CD14-positive monocyte (primary cell): ENCODE data around the gene GPR37. TPM values are rescaled to one million over a fixed set of nuclear protein-coding genes. Genes with fewer than 3 reads are reported as not detected.

Experiments
- DNase-seq, 3 donors: peaks; one replicate each; pipeline ENCODE4 v3.0.0-alpha.2; 2011 to 2022
- H2AFZ ChIP-seq: 2 replicates; pipeline ENCODE4 v1.6.0; 2012; ENCODE audit warnings: mild to moderate bottlenecking, low read depth, low read length, inconsistent platforms; ENCODE audit not compliant: insufficient read depth, poor library complexity, severe bottlenecking
- H3K27ac ChIP-seq, 2 donors: 1 replicate in 1 of 2; 2 replicates in 1 of 2; pipeline ENCODE4 v1.5.1; 2012 to 2013; ENCODE audit warnings: low read length in 2 of 2, control low read depth in 1 of 2, inconsistent platforms in 1 of 2, low read depth in 1 of 2, mild to moderate bottlenecking in 1 of 2
- H3K27me3 ChIP-seq, 2 donors: one replicate each; pipeline versions ENCODE4 v1.6.0 to v1.6.1; 2011 to 2013; ENCODE audit warnings: low read length in 2 of 2; ENCODE audit not compliant: control insufficient read depth in 2 of 2, insufficient read depth in 2 of 2
- H3K36me3 ChIP-seq, 2 donors: replicated peaks in 1 of 2; 1 replicate in 1 of 2; 2 replicates in 1 of 2; pipeline versions ENCODE4 v1.5.1 to v1.6.1; 2012 to 2013; ENCODE audit warnings: low read length in 2 of 2, control low read depth in 1 of 2, inconsistent platforms in 1 of 2, mild to moderate bottlenecking in 1 of 2; ENCODE audit not compliant: insufficient read depth in 2 of 2, control insufficient read depth in 1 of 2
- H3K4me1 ChIP-seq, 2 donors: 1 replicate in 1 of 2; 2 replicates in 1 of 2; pipeline versions ENCODE4 v1.5.1 to v1.6.1; 2012 to 2013; ENCODE audit warnings: low read length in 2 of 2, control low read depth in 1 of 2, inconsistent platforms in 1 of 2, mild to moderate bottlenecking in 1 of 2, moderate library complexity in 1 of 2; ENCODE audit not compliant: insufficient read depth in 2 of 2, control insufficient read depth in 1 of 2
- H3K4me2 ChIP-seq: replicated peaks from 2 replicates; pipeline ENCODE3; 2012; ENCODE audit warnings: low read length, moderate library complexity, mild to moderate bottlenecking; ENCODE audit not compliant: poor library complexity, severe bottlenecking; ENCODE audit errors: extremely low read depth
- H3K4me3 ChIP-seq, 3 experiments: fragments of 200-600 bp in 1 of 3; sonication (generic) in 1 of 3; replicated peaks in 1 of 3; 1 replicate in 2 of 3; 2 replicates in 1 of 3; pipeline ENCODE4 v1.5.1; 2011 to 2013; ENCODE audit warnings: low read length in 3 of 3, mild to moderate bottlenecking in 3 of 3, control low read depth in 2 of 3, low read depth in 2 of 3, inconsistent platforms in 1 of 3, moderate library complexity in 1 of 3
- H3K79me2 ChIP-seq: 2 replicates; pipeline ENCODE4 v1.6.0; 2012; ENCODE audit warnings: mild to moderate bottlenecking, control low read depth, inconsistent platforms, low read length, moderate library complexity; ENCODE audit not compliant: insufficient read depth
- H3K9ac ChIP-seq: 2 replicates; pipeline ENCODE4 v1.6.0; 2017; ENCODE audit warnings: low read length, mild to moderate bottlenecking; ENCODE audit not compliant: insufficient read depth, poor library complexity, severe bottlenecking
- H3K9me3 ChIP-seq, 2 donors: replicated peaks in 1 of 2; 1 replicate in 1 of 2; 2 replicates in 1 of 2; pipeline versions ENCODE4 v1.5.1 to v1.6.1; 2012 to 2013; ENCODE audit warnings: low read length in 2 of 2, control low read depth in 1 of 2; ENCODE audit not compliant: control insufficient read depth in 1 of 2, insufficient read depth in 1 of 2
- H4K20me1 ChIP-seq: 2 replicates; pipeline ENCODE4 v1.6.0; 2012; ENCODE audit warnings: mild to moderate bottlenecking, low read length, control low read depth, moderate library complexity; ENCODE audit not compliant: insufficient read depth
- H3K27ac Mint-ChIP-seq, 7 donors: one replicate each; pipeline ENCODE4 v1.8.0; 2020; ENCODE audit warnings: mild to moderate bottlenecking in 7 of 7, mixed read lengths in 7 of 7, moderate library complexity in 6 of 7, inconsistent platforms in 2 of 7
- H3K27me3 Mint-ChIP-seq, 3 donors: one replicate each; pipeline ENCODE4 v1.8.0; 2021 to 2022; ENCODE audit warnings: low read depth in 3 of 3, mild to moderate bottlenecking in 3 of 3, mixed read lengths in 3 of 3, moderate library complexity in 3 of 3, inconsistent platforms in 1 of 3
- H3K36me3 Mint-ChIP-seq, 2 donors: one replicate each; pipeline ENCODE4 v1.8.0; 2020; ENCODE audit warnings: mixed read lengths in 2 of 2, inconsistent platforms in 1 of 2, mild to moderate bottlenecking in 1 of 2
- H3K4me1 Mint-ChIP-seq: one replicate; pipeline ENCODE4 v1.8.0; 2020; ENCODE audit warnings: mild to moderate bottlenecking, mixed read lengths
- H3K4me3 Mint-ChIP-seq, 2 donors: one replicate each; pipeline ENCODE4 v1.8.0; 2020; ENCODE audit warnings: mild to moderate bottlenecking in 2 of 2, mixed read lengths in 2 of 2, moderate library complexity in 1 of 2
- H3K9me3 Mint-ChIP-seq, 7 donors: one replicate each; pipeline ENCODE4 v1.8.0; 2020 to 2022; ENCODE audit warnings: mixed read lengths in 7 of 7, mild to moderate bottlenecking in 6 of 7, moderate library complexity in 6 of 7, inconsistent platforms in 2 of 7
- CTCF ChIP-seq: fragments of 200-600 bp; IDR thresholded peaks from one replicate; pipeline ENCODE4 v1.8.0; 2022; ENCODE audit warnings: antibody characterized with exemption, mild to moderate bottlenecking
- intact Hi-C, 2 donors: fragments of 100-400 bp; cut with micrococcal nuclease; formaldehyde crosslinking; loops; one replicate each; pipeline versions ENCODE4 v1.15.0 to v1.15.1; 2023
- polyA plus RNA-seq, 3 donors: library from polyadenylated mRNA; depleted of rRNA in 1 of 3; unstranded in 2 of 3; stranded (reverse) in 1 of 3; fragments of 300-500 nt in 2 of 3; fragments of >200 nt in 1 of 3; fragmentation: Illumina TruSeq in 2 of 3; gene quantifications; 1 replicate in 2 of 3; 2 replicates in 1 of 3; pipeline ENCODE4 v1.2.3, GENCODE V29; 2012 to 2021

GPR37 gene
- polyA plus RNA-seq, 3 donors, result not detected

- Mint-ChIP-seq H3K4me1 (no peaks in the 10 kb centered on the region), H3K27me3 (peaks cover 0 to 10% (median 2%) of the 10 kb centered on the region in 3 donors), H3K27ac (no peak overlapping the region), H3K9me3 (no peaks in the 10 kb centered on the region), H3K36me3 (no peaks in the 10 kb centered on the region), H3K4me3 (no peak overlapping the region)
- Histone ChIP-seq H3K4me3 (no peak overlapping the region), H3K27me3 (no peaks in the 10 kb centered on the region), H3K79me2 (no peaks in the 10 kb centered on the region), H3K36me3 (no peaks in the 10 kb centered on the region), H3K4me2 (no peak overlapping the region), H4K20me1 (no peaks in the 10 kb centered on the region), H3K9me3 (no peaks in the 10 kb centered on the region), H3K27ac (no peak overlapping the region), H2AFZ (no peak overlapping the region), H3K9ac (no peak overlapping the region), H3K4me1 (no peaks in the 10 kb centered on the region)
- intact Hi-C loops, result no loop called here
- DNase-seq, result no peak
- no peak for TF ChIP-seq CTCF
Measured at GRCh38 chr7:124780056-124780455, 14.5 kb upstream of the GPR37 start.

- H3K4me3 Mint-ChIP-seq, result no peak overlapping the region
- Histone ChIP-seq H3K4me3 (no peak overlapping the region), H3K4me2 (no peak overlapping the region), H2AFZ (no peak overlapping the region), H3K9ac (no peak overlapping the region), H3K27me3 (no peaks in the 10 kb centered on the region), H3K36me3 (no peaks in the 10 kb centered on the region), H3K9me3 (no peaks in the 10 kb centered on the region), H4K20me1 (no peaks in the 10 kb centered on the region), H3K79me2 (no peaks in the 10 kb centered on the region), H3K4me1 (no peaks in the 10 kb centered on the region), H3K27ac (no peak overlapping the region)
- H3K27ac Mint-ChIP-seq, result no peak overlapping the region
- TF ChIP-seq CTCF, result no peak
- no peaks in the 10 kb centered on the region for H3K9me3 Mint-ChIP-seq
- intact Hi-C loops, result no loop called here
- no peaks in the 10 kb centered on the region for H3K4me1 Mint-ChIP-seq
- no peak for DNase-seq
- no peaks in the 10 kb centered on the region for H3K36me3 Mint-ChIP-seq
- H3K27me3 Mint-ChIP-seq, result peaks cover 0 to 10% (median 2%) of the 10 kb centered on the region in 3 donors
Measured at GRCh38 chr7:124779620-124780019, 14.0 kb upstream of the GPR37 start.
